HG02763 (cell line): Measurements from ENCODE around the gene MIR17HG.

Source experiments
- ATAC-seq: cut with Tn5 transposase; IDR thresholded peaks from one replicate; pipeline ENCODE4 v1.9.1; 2021; ENCODE audit warnings: mild to moderate bottlenecking, moderate library complexity; ENCODE audit not compliant: unreplicated experiment

The MIR17HG gene

DNA sequence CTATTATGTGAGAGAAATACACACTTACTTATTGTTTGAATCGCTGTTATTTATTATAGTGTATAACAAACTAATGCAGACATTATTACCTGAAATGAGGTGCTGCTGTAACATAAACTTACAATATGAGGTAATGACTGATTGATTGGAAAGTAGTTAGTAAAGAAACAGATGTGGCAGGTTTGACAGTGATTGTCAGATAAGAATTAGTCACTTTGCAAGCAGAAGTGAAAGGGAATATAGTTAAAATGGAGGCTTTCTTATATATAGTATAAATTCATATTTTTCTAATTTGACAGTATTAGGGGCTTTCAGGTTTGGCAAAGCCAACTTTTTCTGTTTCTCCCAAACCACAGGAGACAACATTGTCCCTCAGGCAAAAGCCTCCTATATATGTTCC lies 20.6 kb downstream of the MIR17HG start:
- ATAC-seq, result no peak

DNA sequence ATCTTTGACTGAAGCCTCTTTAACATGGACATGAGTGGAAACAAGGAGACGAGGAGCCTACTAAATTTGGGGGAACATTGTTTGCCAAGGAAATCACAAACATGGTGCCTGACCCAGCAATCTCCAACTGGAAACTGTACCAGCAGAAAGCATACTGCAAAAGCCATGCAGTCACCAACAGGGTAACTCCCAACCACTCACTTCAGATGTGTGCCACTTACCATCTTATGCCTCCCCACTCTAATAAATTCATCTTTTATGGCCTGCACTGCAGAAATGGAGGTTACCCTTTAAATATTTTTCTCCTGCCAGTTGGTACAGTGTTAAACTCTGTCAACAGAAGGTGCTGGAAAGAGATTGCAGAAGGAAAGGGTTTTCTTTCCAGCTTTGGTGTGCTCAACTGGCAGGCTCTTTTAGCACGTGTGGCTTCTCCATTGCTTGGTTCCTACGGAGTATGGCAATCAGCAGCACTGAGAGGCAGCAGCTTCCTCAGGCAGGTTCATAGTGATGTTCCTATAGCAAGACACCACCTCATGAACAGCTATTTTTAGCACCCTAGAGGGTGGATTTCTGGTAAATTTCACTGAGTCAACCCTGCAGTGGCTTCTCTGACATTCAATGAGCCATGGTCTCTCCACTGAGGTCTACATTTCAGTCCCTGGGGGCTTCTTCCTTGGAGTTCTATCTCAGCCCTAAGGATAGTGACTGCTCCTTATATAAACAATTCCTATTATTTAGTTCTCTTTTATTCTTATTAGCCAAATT lies 21.4 kb downstream of the MIR17HG start:
- ATAC-seq, result no peak

DNA sequence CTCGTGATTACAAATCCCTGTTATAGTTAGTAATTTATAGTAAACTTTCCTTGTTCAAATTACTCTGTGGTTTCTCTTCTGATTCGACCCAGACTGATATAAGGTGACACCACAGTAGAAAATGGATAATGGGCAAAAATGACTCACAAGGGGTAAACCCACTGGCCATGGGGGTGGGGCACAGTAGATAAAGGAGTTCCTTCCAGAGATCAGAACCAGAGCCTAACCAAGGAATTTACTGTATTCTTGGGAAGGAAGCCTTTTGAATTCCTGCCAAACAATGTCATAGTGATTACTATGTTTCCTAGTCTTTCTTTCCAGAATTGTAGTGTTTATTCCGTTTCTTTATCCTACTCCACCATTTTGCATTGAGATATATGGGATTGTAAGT lies 21.9 kb downstream of the MIR17HG start:
- no peak for ATAC-seq

DNA sequence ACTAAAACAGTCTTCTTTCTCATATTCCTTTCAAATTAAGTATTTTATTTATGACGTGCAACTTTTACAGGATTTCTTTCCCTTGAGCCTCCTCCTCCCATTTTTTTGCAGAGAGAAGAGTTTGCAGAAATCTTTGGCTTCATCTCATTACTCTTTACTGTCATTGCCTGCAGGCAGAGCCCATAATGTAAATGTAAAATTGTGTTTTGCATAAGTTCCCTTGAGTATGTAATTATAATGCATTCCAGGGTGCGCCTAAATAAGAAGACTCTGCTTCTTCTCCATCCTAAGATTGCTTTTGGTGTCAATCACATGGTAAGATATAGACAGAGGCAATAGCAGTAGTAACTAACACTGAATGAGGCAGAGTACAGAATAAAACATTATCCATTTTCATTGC lies 23.0 kb downstream of the MIR17HG start:
- ATAC-seq, result no peak

DNA sequence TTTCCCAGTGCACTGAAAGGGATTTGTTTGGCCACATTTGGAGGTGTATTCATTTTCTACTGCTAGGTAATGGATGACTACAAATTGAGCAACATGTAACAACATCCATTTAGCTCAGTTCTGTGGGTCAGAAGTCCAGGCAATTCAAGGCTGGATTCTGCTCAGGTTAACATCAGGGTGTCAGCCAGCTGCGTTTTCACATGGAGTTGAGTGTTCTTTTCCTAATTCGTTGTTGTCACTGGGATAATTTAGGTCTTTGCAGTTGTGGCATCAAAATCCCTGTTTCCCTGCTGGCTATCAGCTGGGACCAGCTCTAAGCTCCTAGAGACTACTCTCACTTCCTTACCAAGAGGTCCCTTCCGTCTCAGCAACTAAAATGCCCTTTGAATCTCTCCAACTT lies 25.4 kb downstream of the MIR17HG start:
- ATAC-seq, result no peak

DNA sequence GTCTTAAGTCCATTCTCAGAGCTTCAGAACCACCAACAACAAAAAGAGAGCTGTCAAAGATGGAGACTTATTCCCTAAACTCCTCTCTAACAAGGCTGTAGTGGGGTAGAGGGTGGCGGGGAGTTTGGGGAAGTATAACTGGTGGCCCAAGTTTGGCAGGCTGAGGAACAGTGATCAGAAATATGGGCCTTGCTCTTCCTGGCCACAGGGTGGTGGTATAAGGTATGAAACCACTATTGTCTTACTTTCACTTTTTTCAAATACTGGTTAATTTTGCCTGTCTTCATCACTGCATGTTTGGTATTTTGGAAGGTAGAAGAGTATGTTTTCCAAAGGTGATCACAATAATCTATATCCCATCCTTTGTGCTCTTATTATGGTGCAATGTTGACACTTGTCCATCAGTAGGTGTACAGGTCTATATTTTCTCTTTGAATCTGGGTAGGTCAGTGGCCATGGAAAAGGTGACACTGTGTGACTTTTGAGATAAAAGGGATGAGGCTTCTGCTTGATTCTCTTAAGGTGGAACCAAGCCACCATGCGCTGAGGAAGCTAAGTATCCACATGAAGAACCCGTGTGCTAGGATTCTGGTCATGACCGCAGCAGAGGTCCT lies 27.7 kb downstream of the MIR17HG start:
- ATAC-seq, result peak; percentile 96

DNA sequence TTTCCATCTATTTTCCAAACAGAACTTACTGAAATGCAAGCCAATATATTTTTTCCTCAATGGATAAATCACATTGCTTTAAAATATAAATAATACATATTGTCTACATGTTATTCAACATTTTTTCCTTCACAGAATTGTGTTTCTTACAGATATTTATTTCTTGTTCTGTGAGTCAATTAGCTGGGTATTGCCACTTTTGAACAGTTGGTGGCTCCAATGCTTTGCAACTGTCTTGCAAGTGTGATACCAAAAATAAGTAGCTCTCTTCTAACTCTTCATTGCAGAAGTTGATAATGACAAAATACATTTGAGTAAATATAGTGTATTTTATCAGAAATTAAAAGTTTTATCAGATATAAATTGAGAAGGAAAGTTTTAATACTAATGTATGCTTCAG lies 33.9 kb downstream of the MIR17HG start:
- no peak for ATAC-seq

DNA sequence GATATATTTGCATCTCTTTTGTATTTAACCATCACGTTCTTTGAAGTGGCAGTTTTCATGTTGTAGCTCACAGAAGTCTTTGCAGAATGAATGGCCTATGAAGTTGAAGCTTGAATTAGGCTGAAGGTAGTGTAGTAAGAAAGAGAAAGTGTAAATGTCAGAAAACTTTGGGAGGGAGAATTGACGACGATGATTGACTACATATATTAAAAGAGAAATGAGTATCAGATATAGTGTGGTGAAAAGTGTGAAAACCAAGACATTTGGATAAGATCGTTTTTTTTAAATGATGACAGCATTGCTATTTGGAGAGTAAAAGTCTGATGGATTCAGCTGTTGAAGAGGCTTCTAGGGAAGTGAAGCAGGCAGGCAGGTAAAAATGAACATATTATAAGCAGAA lies 36.3 kb downstream of the MIR17HG start:
- no peak for ATAC-seq

DNA sequence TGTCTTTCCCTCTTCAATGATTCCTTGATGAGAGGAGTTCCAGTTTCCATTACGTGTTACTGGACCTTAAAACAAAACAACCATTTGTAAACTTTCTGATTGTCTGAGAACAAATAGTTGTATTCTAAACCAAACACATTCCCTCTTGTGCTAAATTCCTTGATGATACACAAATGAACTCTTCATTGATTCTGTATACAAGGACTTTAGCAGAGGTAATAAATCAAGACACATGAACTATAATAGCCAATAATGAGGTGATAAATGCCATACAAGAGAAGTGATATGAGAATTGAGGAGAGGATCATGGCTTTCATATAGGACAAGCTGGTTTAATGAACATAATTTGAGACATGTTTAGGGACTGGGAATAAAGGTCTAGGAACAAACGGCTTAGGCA lies 37.4 kb downstream of the MIR17HG start:
- no peak for ATAC-seq

DNA sequence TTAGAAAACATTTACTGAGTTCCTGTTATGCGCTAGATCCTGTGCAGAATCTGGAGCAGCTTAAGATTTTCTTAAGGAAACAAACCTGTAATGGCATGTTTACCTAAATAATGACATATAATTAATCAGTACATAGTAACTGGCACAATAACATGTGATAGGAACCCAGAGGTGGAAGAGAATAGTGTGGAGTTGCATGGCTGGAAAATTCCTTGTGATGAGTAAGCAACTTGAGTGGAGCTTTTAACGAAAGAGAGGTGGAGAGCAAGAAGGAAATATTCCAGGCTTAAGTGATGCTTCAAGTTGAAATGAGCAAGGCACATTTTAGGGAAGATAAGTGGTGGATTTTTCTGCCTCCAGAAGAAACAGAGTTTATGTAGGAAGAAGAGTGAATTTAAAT lies 41.7 kb downstream of the MIR17HG start:
- no peak for ATAC-seq

DNA sequence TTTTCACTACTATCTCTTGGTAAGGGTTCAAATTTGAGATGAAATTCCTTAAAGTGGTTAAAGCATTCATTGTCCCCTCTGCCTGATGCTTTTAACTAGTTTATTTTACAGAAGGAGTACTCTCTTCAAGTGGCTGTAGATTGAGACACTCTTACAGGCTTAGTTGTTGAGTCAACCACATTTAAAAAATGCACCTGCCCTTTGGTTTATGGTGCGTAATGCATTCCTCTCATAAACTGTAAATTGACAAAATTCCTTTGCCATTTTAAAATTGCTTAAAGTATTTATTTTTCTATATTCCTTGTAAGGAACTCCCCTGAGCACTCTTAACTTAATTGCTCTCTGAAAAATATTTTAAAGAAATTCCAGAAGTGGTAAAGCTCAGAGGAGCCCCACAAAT lies 50.1 kb downstream of the MIR17HG start:
- ATAC-seq, result no peak

DNA sequence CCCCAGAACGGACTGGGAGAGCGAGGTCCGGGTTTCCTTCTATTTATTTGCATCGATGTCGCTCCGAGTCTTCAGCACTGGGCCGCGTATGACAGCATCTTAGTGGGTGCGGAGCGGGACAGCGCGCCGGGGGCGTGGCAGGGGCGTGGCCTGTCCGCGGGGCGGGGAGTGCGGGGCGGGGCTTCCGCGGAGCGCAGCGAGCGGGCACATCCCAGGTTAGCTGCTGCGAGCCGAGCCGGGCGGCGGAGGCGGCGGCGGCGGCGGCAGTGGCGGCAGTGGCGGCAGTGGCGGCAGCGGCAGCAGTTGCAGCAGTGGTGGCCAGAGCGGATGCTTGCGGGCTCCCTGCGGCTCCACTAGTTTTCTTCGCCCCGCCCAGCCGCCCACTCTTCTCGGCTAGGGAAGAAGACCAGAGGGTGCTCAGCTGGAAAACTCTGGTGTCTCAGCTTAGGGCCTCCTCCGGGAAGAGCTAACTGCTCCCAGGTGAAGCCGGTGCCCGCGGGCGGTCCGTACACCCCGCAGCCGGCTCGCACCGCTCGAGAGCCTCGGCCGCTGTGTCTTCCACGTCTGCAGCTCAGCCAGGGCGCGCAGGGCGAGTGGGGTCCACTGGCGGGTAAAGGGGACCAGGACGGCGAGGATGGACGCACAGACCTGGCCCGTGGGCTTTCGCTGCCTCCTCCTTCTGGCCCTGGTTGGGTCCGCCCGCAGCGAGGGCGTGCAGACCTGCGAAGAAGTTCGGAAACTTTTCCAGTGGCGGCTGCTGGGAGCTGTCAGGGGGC lies 51.1 kb downstream of the MIR17HG start, which contains the start of gene GPC5:
Gene GPC5 (plus strand): TSS at position 209 of the 776 bp plus-strand sequence.
- ATAC-seq, result peak; percentile 95

DNA sequence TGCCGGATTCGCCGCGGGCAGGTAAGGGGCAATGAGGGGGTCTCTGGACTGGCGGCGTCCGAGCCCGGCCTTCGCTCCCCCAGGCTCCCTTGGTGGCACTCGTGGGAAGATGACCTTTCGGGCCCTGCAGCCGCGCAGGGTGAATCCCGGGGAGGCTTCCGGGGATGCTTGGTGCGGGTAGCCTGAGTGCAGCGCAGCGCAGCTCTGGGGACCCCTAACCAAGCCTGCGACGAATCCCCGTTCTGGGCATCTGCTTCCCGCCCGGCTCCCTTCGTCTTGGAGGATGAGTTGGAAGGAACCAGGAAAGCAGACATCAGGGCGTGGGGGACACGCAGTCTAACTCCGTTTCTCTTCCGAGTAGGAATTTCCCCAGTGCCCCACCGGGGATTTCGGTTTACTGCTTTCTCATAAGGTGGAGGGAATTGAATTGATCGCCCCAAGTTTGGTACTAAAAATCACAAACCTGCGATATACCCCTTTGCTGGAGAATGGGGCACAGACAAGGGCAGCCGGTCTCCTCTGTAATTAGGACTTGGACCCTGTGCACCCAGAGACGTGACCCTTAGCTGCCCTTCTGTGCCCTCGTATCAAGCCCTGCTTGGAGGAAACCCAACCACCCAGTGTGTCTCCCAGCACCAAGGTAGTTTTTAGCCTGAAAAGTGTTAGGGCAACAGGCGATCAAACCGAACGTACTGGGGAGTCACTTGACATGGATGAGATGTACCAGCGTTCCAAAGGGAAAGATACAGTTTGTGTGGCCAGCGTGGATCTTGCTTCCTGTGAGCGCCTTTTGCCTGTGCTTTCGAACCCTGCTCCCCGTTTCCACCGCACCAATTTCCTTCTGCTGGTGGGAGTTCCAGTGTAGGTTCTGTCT lies 51.9 kb downstream of the MIR17HG start:
- ATAC-seq, result peak; percentile 5

DNA sequence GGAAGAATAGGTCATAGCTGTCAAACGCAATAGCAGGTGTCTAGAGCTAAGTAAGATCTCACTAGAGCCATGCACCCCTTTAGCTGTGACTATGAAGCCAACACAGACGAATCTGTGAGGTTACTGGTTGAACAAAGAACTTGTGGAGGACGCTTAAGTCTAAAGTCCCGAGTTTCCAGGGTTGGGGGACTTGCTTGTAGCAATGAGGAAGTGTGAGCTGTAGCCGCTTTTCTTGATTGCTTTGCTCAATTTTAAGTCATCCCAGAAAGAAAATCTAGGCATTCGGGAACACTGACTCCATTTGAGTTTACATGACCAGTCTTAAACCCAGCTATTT lies 52.5 kb downstream of the MIR17HG start:
- ATAC-seq, result no peak

DNA sequence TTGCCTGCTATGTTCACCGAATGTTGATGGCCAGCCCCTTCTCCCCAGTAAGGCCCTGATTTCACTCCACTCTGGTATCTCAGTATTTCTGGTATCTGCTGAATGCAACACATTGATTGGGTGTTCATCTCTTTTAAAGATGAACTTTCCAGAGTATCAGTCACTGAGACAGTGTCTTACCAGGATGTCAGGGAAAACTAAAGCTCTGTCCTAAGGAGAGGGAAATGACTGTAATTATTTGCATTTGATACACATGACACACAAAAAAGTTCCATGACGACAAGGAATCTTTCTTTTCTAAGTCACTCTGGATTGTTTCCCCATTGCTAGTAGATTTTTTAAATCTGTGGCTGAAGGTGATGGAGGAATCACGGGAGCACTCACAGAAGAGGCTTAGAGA lies 53.2 kb downstream of the MIR17HG start:
- ATAC-seq, result no peak

DNA sequence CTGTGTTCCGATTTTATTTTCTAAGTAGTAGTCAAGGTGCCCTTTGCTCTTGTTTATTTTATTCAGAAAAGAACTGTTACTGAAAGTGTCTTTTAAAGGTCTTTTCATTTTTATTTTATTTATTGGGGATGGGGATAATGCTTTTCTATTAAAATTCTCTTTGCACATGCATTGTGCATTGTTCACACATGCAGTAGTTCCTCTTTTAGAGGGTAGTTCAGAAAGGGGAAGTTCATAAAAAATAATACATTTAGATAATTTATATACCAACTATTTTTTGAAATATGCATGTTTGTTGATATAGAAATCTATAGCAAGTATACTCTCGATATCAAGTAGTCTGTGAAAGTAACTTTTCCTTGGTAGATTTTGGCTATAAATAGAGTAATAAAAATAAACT lies 54.4 kb downstream of the MIR17HG start:
- no peak for ATAC-seq
